ENCODE results near the gene REC114. TPM values are rescaled to one million over a fixed set of nuclear protein-coding genes. Genes with fewer than 3 reads are reported as not detected.

The REC114 gene
- total RNA-seq (not detected in 2 replicates), polyA plus RNA-seq (not detected in 2 replicates), polyA minus RNA-seq (not detected in 2 replicates), Bru-seq, nascent RNA (percentile 3 among the genes with signal in this experiment), BruChase-seq, experiment 1, labeled RNA remaining after a 6-hour chase (not detected), BruChase-seq, experiment 2, labeled RNA remaining after a 2-hour chase (not detected)
- polyA plus RNA-seq (2011; cell fraction: cytosol; rRNA removed) = not detected in 2 replicates
- not detected in 2 replicates for polyA plus RNA-seq (2011; cell fraction: nucleus; rRNA removed)
- not detected in 2 replicates for polyA plus RNA-seq (2012)
- polyA minus RNA-seq (2011; cell fraction: cytosol; rRNA and poly(A)+ RNA removed) = not detected
- polyA minus RNA-seq (2011; cell fraction: nucleus; rRNA and poly(A)+ RNA removed) = not detected in 2 replicates
- long read RNA-seq, partial matches to known transcripts = 0 of 1 reads
- long read RNA-seq, other reads (novel, unspliced or antisense) = 1 of 1 reads

GRCh38 chr15:73442968-73443367, at the start of gene REC114:
REC114 (plus strand) TSS chr15:73443164; CDS start chr15:73443186, 22 bp downstream.
- Histone ChIP-seq H3K36me3 (ENCODE audit: control insufficient read depth in 2 of 2, extremely low read depth in 1 of 2, insufficient read depth in 2 of 2, low read length in 2 of 2) (no peaks in the 10 kb centered on the region), H3K9me3 (replicated peaks; ENCODE audit: control insufficient read depth, insufficient read depth, low read length) (no peaks in the 10 kb centered on the region), H3K4me1 (ENCODE audit: control insufficient read depth, extremely low read depth, insufficient read depth, low read length) (no peaks in the 10 kb centered on the region), H3K4me2 (ENCODE audit: insufficient read depth, low read length) (no peak within 1 kb of the TSS), H2AFZ (ENCODE audit: low read depth, low read length) (no peak within 1 kb of the TSS), H3K9ac (replicated peaks; ENCODE audit: extremely low read depth, insufficient read depth, low read length) (no peak within 1 kb of the TSS), H3K9me1 (replicated peaks; ENCODE audit: control insufficient read depth, extremely low read depth, insufficient read depth, low read length) (no peaks in the 10 kb centered on the region), H3K4me3 (replicated peaks in 1 of 3; ENCODE audit: insufficient read depth in 1 of 3, low read depth in 1 of 3, low read length in 3 of 3) (no peak within 1 kb of the TSS), H3K27ac (ENCODE audit: insufficient read depth, low read depth, low read length) (no peak within 1 kb of the TSS), H4K20me1 (replicated peaks; ENCODE audit: control insufficient read depth, extremely low read depth, insufficient read depth, low read length) (no peaks in the 10 kb centered on the region), H3K79me2 (ENCODE audit: control insufficient read depth, insufficient read depth, low read length) (no peaks in the 10 kb centered on the region), H3K27me3 (ENCODE audit: control insufficient read depth in 2 of 2, insufficient read depth in 2 of 2, low read length in 2 of 2) (no peaks in the 10 kb centered on the region)
- POLR2A ChIA-PET = no interaction called here
- CTCF ChIA-PET = no interaction called here
- TF ChIP-seq CTCF (IDR thresholded peaks at IDR 0.05; ENCODE audit: extremely low read depth in 1 of 2, insufficient read depth in 1 of 2, low read depth in 1 of 2, low read length in 2 of 2) (no peak), MYC (IDR thresholded peaks at IDR 0.05; ENCODE audit: low read depth, low read length) (no peak), JUN (IDR thresholded peaks at IDR 0.05; ENCODE audit: borderline replicate concordance, insufficient read depth, insufficient read length, low read depth) (no peak), FOS (IDR thresholded peaks at IDR 0.05; ENCODE audit: borderline replicate concordance, insufficient read depth, low read length) (no peak), EZH2 (IDR thresholded peaks at IDR 0.05; ENCODE audit: borderline replicate concordance, low read depth, low read length, severe bottlenecking) (no peak), POLR2A (IDR thresholded peaks at IDR 0.05; ENCODE audit: low read depth, low read length) (no peak), GATA2 (IDR thresholded peaks at IDR 0.05; ENCODE audit: insufficient read depth, insufficient read length, low read depth, low read length) (no peak), MAX (IDR thresholded peaks at IDR 0.05; ENCODE audit: insufficient read depth, insufficient read length) (no peak), POLR2AphosphoS5 (IDR thresholded peaks at IDR 0.05; ENCODE audit: insufficient read depth, low read depth, low read length) (no peak)
- BruUV-seq (replicated peaks) = no TSS peak
- dilution Hi-C loops (cut with MboI; ENCODE audit: extremely low pct_ligation_motif_present, low sequenced_read_pairs) = no loop called here
- no peak for DNase-seq (ENCODE audit: low read depth, low spot score)
- no peak for FAIRE-seq
- intact Hi-C loops (cut with micrococcal nuclease) = no loop called here
